A673 (cell line): Measurements from ENCODE around the gene POLR3G. TPM values are rescaled to one million over a fixed set of nuclear protein-coding genes. Genes with fewer than 3 reads are reported as not detected.

Source experiments
- BruUV-seq: library from RNA; stranded (reverse); fragments of 400-500 nt; replicated peaks from 2 replicates; lab custom pipeline; 2021; lab: Mats Ljungman, UMichigan
- CTCF ChIA-PET: fragments of 300-600 bp; sonication (Branson Sonifier 250); formaldehyde crosslinking; loops from one replicate; lab custom pipeline; 2022; ENCODE audit warnings: antibody characterized with exemption; lab: Charles Lee
- POLR2A ChIA-PET: fragments of 300-600 bp; sonication (Branson Sonifier 250); formaldehyde crosslinking; loops from one replicate; lab custom pipeline; 2022; ENCODE audit warnings: antibody characterized with exemption; ENCODE audit not compliant: low non-redundant PET; lab: Charles Lee
- DNase-seq: peaks from one replicate; pipeline ENCODE4 v3.0.0-alpha.2; 2015; ENCODE audit warnings: low spot score
- H3K27ac ChIP-seq: fragments of 200-600 bp; sonication (generic); 2 replicates; pipeline ENCODE4 v1.5.1; 2016; ENCODE audit warnings: mixed run types, low read depth, mild to moderate bottlenecking, mixed read lengths, antibody characterized with exemption, low read length; ENCODE audit not compliant: poor library complexity, severe bottlenecking
- H3K27me3 ChIP-seq: fragments of 200-600 bp; sonication (generic); replicated peaks from 2 replicates; pipeline ENCODE4 v1.6.1; 2017; ENCODE audit warnings: mixed run types, low read depth, mild to moderate bottlenecking, mixed read lengths, antibody characterized with exemption, low read length; ENCODE audit not compliant: insufficient read depth, poor library complexity
- H3K36me3 ChIP-seq: fragments of 200-600 bp; sonication (generic); 2 replicates; pipeline ENCODE4 v1.6.1; 2016; ENCODE audit warnings: mixed run types, mild to moderate bottlenecking, mixed read lengths, antibody characterized with exemption, low read length; ENCODE audit not compliant: insufficient read depth, poor library complexity, severe bottlenecking
- H3K4me1 ChIP-seq: fragments of 200-600 bp; sonication (generic); 2 replicates; pipeline ENCODE4 v1.6.1; 2017; ENCODE audit warnings: mixed run types, mild to moderate bottlenecking, mixed read lengths, antibody characterized with exemption, low read length; ENCODE audit not compliant: insufficient read depth, poor library complexity, severe bottlenecking
- H3K4me3 ChIP-seq: fragments of 200-600 bp; sonication (generic); 2 replicates; pipeline ENCODE4 v1.5.1; 2016; ENCODE audit warnings: low read depth, mixed run types, mild to moderate bottlenecking, mixed read lengths, low read length; ENCODE audit not compliant: poor library complexity, severe bottlenecking
- H3K9me3 ChIP-seq: fragments of 200-600 bp; sonication (generic); 2 replicates; pipeline ENCODE4 v1.6.1; 2016; ENCODE audit warnings: mixed run types, low read depth, mild to moderate bottlenecking, mixed read lengths, antibody characterized with exemption, low read length; ENCODE audit not compliant: poor library complexity, severe bottlenecking
- EZH2 ChIP-seq: fragments of 200-600 bp; sonication (generic); IDR thresholded peaks from 2 replicates; pipeline ENCODE4 v1.6.1; 2017; ENCODE audit warnings: borderline replicate concordance, low read depth, mild to moderate bottlenecking, mixed read lengths, antibody characterized with exemption, low read length; ENCODE audit not compliant: poor library complexity, severe bottlenecking
- intact Hi-C: fragments of 100-400 bp; cut with micrococcal nuclease; formaldehyde crosslinking; loops from one replicate; pipeline ENCODE4 v1.10.0; 2022; ENCODE audit not compliant: unreplicated experiment
- total RNA-seq: library from RNA; stranded (reverse); gene quantifications from 2 replicates; pipeline ENCODE4 v1.2.3, GENCODE V29; 2021
- TF ChIP-seq, protein P1 (sequence below): fragments of 300-800, 200-600 bp; sonication (generic); conservative IDR thresholded peaks from 2 replicates; pipeline ENCODE4 v1.5.1; 2017; ENCODE audit warnings: low read depth, mild to moderate bottlenecking, antibody characterized with exemption, low read length, moderate library complexity, mixed read lengths

Gene POLR3G
- total RNA-seq, 1 experiment from 2014 or later = 10.6 TPM

DNA sequence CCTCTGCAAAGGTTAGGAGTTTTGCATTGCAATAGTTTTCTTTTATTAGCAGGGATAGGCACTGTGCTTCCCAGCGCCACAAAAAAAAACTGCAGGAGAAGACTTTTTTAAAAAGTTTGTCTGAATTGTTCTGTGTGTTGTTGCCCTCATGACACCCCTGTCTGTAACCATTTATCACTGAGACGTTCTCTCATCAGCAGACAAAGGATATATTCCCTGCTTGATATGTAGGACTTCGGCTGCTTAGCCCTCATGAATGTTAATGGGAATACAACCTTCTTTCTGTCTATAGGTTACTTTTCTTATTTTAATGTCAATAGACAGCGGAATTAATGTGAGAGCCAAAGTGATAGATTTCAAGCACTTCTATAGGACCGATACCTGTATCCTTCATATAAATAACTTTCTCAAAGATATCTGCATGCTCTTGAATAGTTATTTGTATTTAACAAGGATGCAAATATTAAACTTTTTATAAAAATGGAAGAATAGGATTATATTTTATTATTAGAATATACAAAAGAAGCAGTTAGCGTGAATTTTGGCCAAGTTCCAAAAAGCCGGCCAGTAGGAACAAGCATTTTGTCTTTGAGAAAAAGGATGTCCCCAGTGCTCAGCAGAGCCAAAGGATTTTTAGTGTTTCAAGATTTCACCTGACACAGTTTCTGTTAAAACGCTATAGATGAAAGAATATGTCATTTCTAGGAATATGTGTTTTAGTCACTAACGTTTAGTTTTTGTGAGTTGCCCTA, 56.2 kb downstream of the POLR3G start:
- CTCF ChIA-PET = no interaction called here
- no peak for DNase-seq
- Histone ChIP-seq H3K4me1 (peaks cover 17% of the 10 kb centered on the region), H3K9me3 (no peaks in the 10 kb centered on the region), H3K27ac (no peak overlapping the region), H3K27me3 (peaks cover 3% of the 10 kb centered on the region), H3K36me3 (no peaks in the 10 kb centered on the region), H3K4me3 (no peak overlapping the region)
- BruUV-seq = no TSS peak
- POLR2A ChIA-PET = no interaction called here
- intact Hi-C loops = loop anchor here (2.0 to 10.0 kb wide), 3 partner anchors 16 to 236 kb away; no protein-coding TSS in a partner anchor
- TF ChIP-seq EZH2 = no peak
- TF ChIP-seq, protein P1, sequence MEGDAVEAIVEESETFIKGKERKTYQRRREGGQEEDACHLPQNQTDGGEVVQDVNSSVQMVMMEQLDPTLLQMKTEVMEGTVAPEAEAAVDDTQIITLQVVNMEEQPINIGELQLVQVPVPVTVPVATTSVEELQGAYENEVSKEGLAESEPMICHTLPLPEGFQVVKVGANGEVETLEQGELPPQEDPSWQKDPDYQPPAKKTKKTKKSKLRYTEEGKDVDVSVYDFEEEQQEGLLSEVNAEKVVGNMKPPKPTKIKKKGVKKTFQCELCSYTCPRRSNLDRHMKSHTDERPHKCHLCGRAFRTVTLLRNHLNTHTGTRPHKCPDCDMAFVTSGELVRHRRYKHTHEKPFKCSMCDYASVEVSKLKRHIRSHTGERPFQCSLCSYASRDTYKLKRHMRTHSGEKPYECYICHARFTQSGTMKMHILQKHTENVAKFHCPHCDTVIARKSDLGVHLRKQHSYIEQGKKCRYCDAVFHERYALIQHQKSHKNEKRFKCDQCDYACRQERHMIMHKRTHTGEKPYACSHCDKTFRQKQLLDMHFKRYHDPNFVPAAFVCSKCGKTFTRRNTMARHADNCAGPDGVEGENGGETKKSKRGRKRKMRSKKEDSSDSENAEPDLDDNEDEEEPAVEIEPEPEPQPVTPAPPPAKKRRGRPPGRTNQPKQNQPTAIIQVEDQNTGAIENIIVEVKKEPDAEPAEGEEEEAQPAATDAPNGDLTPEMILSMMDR = no peak

- Histone ChIP-seq H3K4me1 (peaks cover 8% of the 10 kb centered on the region), H3K9me3 (no peaks in the 10 kb centered on the region), H3K4me3 (no peak overlapping the region), H3K36me3 (no peaks in the 10 kb centered on the region), H3K27me3 (peaks cover 3% of the 10 kb centered on the region), H3K27ac (no peak overlapping the region)
- ChIA-PET POLR2A (no interaction called here), CTCF (no interaction called here)
- DNase-seq = no peak
- intact Hi-C loops = loop anchor here (10.0 kb wide), 1 partner anchor 239 kb away; no protein-coding TSS in a partner anchor
- no peak for TF ChIP-seq EZH2
- TF ChIP-seq, protein P1 = no peak
- no TSS peak for BruUV-seq
Observed at GRCh38 chr5:90533794-90534193, 59.1 kb downstream of the POLR3G start.

GRCh38 chr5:90534922-90535321, 60.3 kb downstream of the POLR3G start:
- POLR2A ChIA-PET = no interaction called here
- CTCF ChIA-PET = no interaction called here
- Histone ChIP-seq H3K9me3 (no peaks in the 10 kb centered on the region), H3K27ac (no peak overlapping the region), H3K4me1 (peaks cover 8% of the 10 kb centered on the region), H3K36me3 (no peaks in the 10 kb centered on the region), H3K4me3 (no peak overlapping the region), H3K27me3 (peaks cover 3% of the 10 kb centered on the region)
- intact Hi-C loops = loop anchor here (10.0 kb wide), 1 partner anchor 240 kb away; no protein-coding TSS in a partner anchor
- TF ChIP-seq EZH2 = no peak
- TF ChIP-seq, protein P1 = no peak
- no peak for DNase-seq
- no TSS peak for BruUV-seq
